HG02588 (cell line): ENCODE results near the gene GRM1.

ENCODE experiments used
- ATAC-seq: cut with Tn5 transposase; IDR thresholded peaks from one replicate; pipeline ENCODE4 v1.9.1; 2021; ENCODE audit warnings: mild to moderate bottlenecking, moderate library complexity; ENCODE audit not compliant: unreplicated experiment

GRM1 gene

GRCh38 chr6:146311079-146311478, 282.2 kb downstream of the GRM1 start:
- ATAC-seq = no peak

GRCh38 chr6:146312608-146313007, 283.7 kb downstream of the GRM1 start:
- ATAC-seq = no peak

GRCh38 chr6:146315381-146316174, 286.7 kb downstream of the GRM1 start:
- no peak for ATAC-seq

- no peak for ATAC-seq
Observed at GRCh38 chr6:146316175-146316495, 287.3 kb downstream of the GRM1 start.

GRCh38 chr6:146331013-146331412, 302.2 kb downstream of the GRM1 start:
- no peak for ATAC-seq

- ATAC-seq = no peak
Observed at GRCh38 chr6:146335336-146335735, 306.5 kb downstream of the GRM1 start.

GRCh38 chr6:146336191-146336590, 307.3 kb downstream of the GRM1 start:
- ATAC-seq = no peak

GRCh38 chr6:146337376-146337775, 308.5 kb downstream of the GRM1 start:
- ATAC-seq = no peak

- ATAC-seq = no peak
Observed at GRCh38 chr6:146339716-146340115, 310.9 kb downstream of the GRM1 start.

GRCh38 chr6:146341493-146342230, 312.8 kb downstream of the GRM1 start:
- no peak for ATAC-seq

- ATAC-seq = no peak
Observed at GRCh38 chr6:146345598-146345997, 316.7 kb downstream of the GRM1 start.

GRCh38 chr6:146347090-146347489, 318.2 kb downstream of the GRM1 start:
- no peak for ATAC-seq

GRCh38 chr6:146347690-146348089, 318.8 kb downstream of the GRM1 start:
- ATAC-seq = no peak

GRCh38 chr6:146351018-146351417, 322.2 kb downstream of the GRM1 start:
- no peak for ATAC-seq

- no peak for ATAC-seq
Observed at GRCh38 chr6:146352163-146352562, 323.3 kb downstream of the GRM1 start.

GRCh38 chr6:146354451-146354850, 325.6 kb downstream of the GRM1 start:
- no peak for ATAC-seq

GRCh38 chr6:146355521-146356100, 326.7 kb downstream of the GRM1 start:
- ATAC-seq = no peak

GRCh38 chr6:146357578-146358430, 328.9 kb downstream of the GRM1 start:
- ATAC-seq = peak; percentile 46

GRCh38 chr6:146358431-146359046, 329.7 kb downstream of the GRM1 start:
- ATAC-seq = no peak

GRCh38 chr6:146359131-146359530, 330.3 kb downstream of the GRM1 start:
- no peak for ATAC-seq
